A549 (cell line): ENCODE measurements around the gene PIM3. TPM values are rescaled to one million over a fixed set of nuclear protein-coding genes. Genes with fewer than 3 reads are reported as not detected.

Source experiments
- ATAC-seq, 2 experiments: fragments of 200-7000 bp in 1 of 2; fragments of >200 bp in 1 of 2; cut with Nextera tagmentation in 1 of 2; cut with Tn5 transposase in 1 of 2; 3 replicates each; pipeline versions ENCODE4 v1.8.0 to v1.9.1; 2018 to 2020; ENCODE audit warnings: mild to moderate bottlenecking in 1 of 2, moderate library complexity in 1 of 2
- CTCF ChIA-PET: fragments of 300-600 bp; sonication (Branson Sonifier 250); formaldehyde crosslinking; extraction: SDS; loops from one replicate; lab custom pipeline; 2021; ENCODE audit warnings: antibody characterized with exemption, inconsistent platforms; lab: Yijun Ruan, JAX
- POLR2A ChIA-PET: fragments of 350-600 bp; formaldehyde crosslinking; extraction: SDS; loops from one replicate; lab custom pipeline; 2021; ENCODE audit warnings: antibody characterized with exemption, inconsistent platforms; lab: Yijun Ruan, JAX
- DNase-seq, 2 experiments: peaks; one replicate each; pipeline versions ENCODE4 v3.0.0 to v3.0.0-alpha.2; 2011 to 2016; ENCODE audit warnings: low read depth in 1 of 2, low spot score in 1 of 2
- FAIRE-seq: peaks from 2 replicates; lab custom pipeline; 2011; peaks lifted over from hg19 to GRCh38; lab: Jason Lieb, UNC
- H3K27ac ChIP-seq, 2 experiments: fragments of >200 bp; sonication (Bioruptor Twin); formaldehyde crosslinking; 3 replicates each; pipeline ENCODE4 v1.5.1; 2016 to 2017
- H3K4me1 ChIP-seq: fragments of >200 bp; sonication (Bioruptor Twin); formaldehyde crosslinking; 3 replicates; pipeline ENCODE4 v1.6.1; 2016
- H3K4me2 ChIP-seq: fragments of >200 bp; sonication (Bioruptor Twin); formaldehyde crosslinking; 3 replicates; pipeline ENCODE4 v1.6.1; 2016
- H3K4me3 ChIP-seq: fragments of >200 bp; sonication (Bioruptor Twin); formaldehyde crosslinking; 3 replicates; pipeline ENCODE4 v1.5.1; 2016
- H3K9me3 ChIP-seq: fragments of >200 bp; sonication (Bioruptor Twin); formaldehyde crosslinking; 3 replicates; pipeline ENCODE4 v1.6.1; 2016
- CHD2 ChIP-seq: fragments of 150-350 bp; IDR thresholded peaks from 2 replicates; pipeline ENCODE4 v1.6.1; 2014; ENCODE audit warnings: low read length; ENCODE audit not compliant: partially characterized antibody
- FOSL2 ChIP-seq, 2 experiments: fragments of 450-650 bp in 1 of 2; fragments of >200 bp in 1 of 2; sonication (Bioruptor Twin) in 1 of 2; formaldehyde crosslinking; IDR thresholded peaks; 2 replicates each; pipeline versions ENCODE4 v1.5.0 to v1.6.1; 2016 to 2020; ENCODE audit warnings: mild to moderate bottlenecking in 1 of 2, moderate library complexity in 1 of 2
- HDAC2 ChIP-seq: fragments of 200-600 bp; sonication (generic); IDR thresholded peaks from 2 replicates; pipeline ENCODE4 v1.6.1; 2016
- HEYL ChIP-seq: fragments of 250-450 bp; sonication (Bioruptor Pico); IDR thresholded peaks from 2 replicates; pipeline ENCODE4 v1.8.0; 2021; ENCODE audit warnings: mild to moderate bottlenecking, moderate library complexity
- HOXB13 ChIP-seq: fragments of 250-450 bp; sonication (Bioruptor Pico); IDR thresholded peaks from 2 replicates; pipeline ENCODE4 v1.5.0; 2020; ENCODE audit warnings: low read depth, mild to moderate bottlenecking, moderate library complexity
- KDM5A ChIP-seq: fragments of 200-600 bp; sonication (generic); IDR thresholded peaks from 2 replicates; pipeline ENCODE4 v1.6.1; 2016; ENCODE audit warnings: antibody characterized with exemption, mild to moderate bottlenecking
- NPAS2 ChIP-seq: fragments of 250-450 bp; sonication (Bioruptor Pico); IDR thresholded peaks from 2 replicates; pipeline ENCODE4 v1.8.0; 2022; ENCODE audit warnings: mild to moderate bottlenecking, moderate library complexity, borderline replicate concordance
- NR3C1 ChIP-seq: fragments of >200 bp; sonication (Bioruptor Twin); formaldehyde crosslinking; IDR thresholded peaks from 3 replicates; pipeline ENCODE4 v1.6.1; 2017
- PHF8 ChIP-seq: fragments of 200-600 bp; sonication (generic); IDR thresholded peaks from 2 replicates; pipeline ENCODE4 v1.6.1; 2016; ENCODE audit warnings: low read depth, mild to moderate bottlenecking, antibody characterized with exemption, moderate library complexity, borderline replicate concordance
- RCOR1 ChIP-seq: fragments of 150-350 bp; IDR thresholded peaks from 2 replicates; pipeline ENCODE4 v1.6.1; 2014; ENCODE audit warnings: antibody characterized with exemption, low read length, low read depth
- RNF2 ChIP-seq: fragments of 200-600 bp; sonication (generic); IDR thresholded peaks from 2 replicates; pipeline ENCODE4 v1.6.1; 2016; ENCODE audit warnings: low read depth, mild to moderate bottlenecking, antibody characterized with exemption, moderate library complexity, borderline replicate concordance
- SREBF2 ChIP-seq: fragments of 450-650 bp; IDR thresholded peaks from 2 replicates; pipeline ENCODE4 v1.6.1; 2014; ENCODE audit warnings: mild to moderate bottlenecking, moderate library complexity
- TP53 ChIP-seq: fragments of 250-450 bp; sonication (Bioruptor Pico); IDR thresholded peaks from 2 replicates; pipeline ENCODE4 v1.5.0; 2021; ENCODE audit warnings: mild to moderate bottlenecking, moderate library complexity
- ZFP36 ChIP-seq: fragments of 450-650 bp; IDR thresholded peaks from 2 replicates; pipeline ENCODE4 v1.6.1; 2014; ENCODE audit warnings: borderline replicate concordance; ENCODE audit not compliant: partially characterized antibody
- WGBS: methylation state at CpG from one replicate; pipeline ENCODE4 v1.1.6; 2017; ENCODE audit errors: missing lambda C conversion rate; 5-methylcytosine and 5-hydroxymethylcytosine counted together
- polyA plus RNA-seq, 4 experiments: library from polyadenylated mRNA; depleted of rRNA in 3 of 4; stranded (reverse); fragments of >200 nt; fragmentation: RNase III in 1 of 4; extraction: RNeasy Plus Mini Kit Qiagen cat#74134 plus additional on column Dnase treatment in 1 of 4; gene quantifications; 2 replicates in 3 of 4; 3 replicates in 1 of 4; pipeline ENCODE4 v1.2.3, GENCODE V29; 2011 to 2017
- TF ChIP-seq, protein P1 (sequence below): fragments of 450-650 bp; IDR thresholded peaks from 2 replicates; pipeline ENCODE4 v1.6.1; 2014; ENCODE audit warnings: antibody characterized with exemption
- TF ChIP-seq, protein P2 (sequence below): fragments of 250-450 bp; sonication (Bioruptor Pico); IDR thresholded peaks from 2 replicates; pipeline ENCODE4 v1.5.0; 2020; ENCODE audit warnings: low read depth, mild to moderate bottlenecking, moderate library complexity
- TF ChIP-seq, protein P3 (sequence below): IDR thresholded peaks from 2 replicates; pipeline ENCODE4 v1.6.1; 2012; ENCODE audit warnings: low read depth, borderline replicate concordance
- TF ChIP-seq, protein P4 (sequence below): fragments of >200 bp; sonication (Bioruptor Twin); formaldehyde crosslinking; IDR thresholded peaks from 2 replicates; pipeline ENCODE4 v1.6.1; 2016

The PIM3 gene
- polyA plus RNA-seq, 2 of the 4 experiments (the other 2 are of a cell fraction) = 4.4 to 11.3 TPM

DNA sequence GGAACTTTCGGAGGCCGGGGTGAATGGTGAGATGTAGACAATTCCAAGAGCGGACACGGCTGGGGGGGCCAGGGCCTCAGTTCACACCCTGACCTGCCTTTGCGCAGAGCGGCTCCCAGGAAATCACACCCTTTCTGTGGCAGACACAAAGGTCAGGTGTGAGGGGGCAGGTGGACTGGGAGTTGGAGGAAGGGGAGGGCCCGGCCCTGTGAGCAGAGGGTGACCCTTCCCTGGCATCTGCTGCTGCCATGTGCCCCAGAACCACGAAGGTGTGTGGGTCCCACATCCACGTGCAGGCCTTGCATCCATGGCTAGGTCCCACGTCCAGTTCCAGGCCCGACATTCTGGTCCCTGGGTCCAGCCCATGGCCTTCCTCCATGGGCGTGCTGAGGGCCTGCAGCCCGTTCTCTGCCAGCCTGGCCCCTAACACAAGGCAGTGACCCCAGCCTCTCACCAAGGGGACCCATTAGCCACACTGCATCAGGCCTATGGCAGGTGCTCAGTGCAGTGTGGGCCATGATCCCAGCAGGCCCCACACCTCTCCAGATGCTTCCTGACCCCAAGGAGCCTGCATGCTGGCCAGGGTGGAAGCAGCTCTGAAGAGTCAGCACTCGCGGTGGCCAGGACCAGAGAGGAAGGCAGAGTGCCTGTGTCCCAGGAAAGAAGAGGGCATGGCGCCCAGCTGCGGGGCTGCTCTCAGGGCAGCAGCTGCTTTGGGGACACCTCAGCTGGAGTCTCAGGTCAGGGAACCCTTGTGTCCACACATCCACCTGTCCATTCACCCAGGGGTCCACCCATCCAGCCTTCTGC lies 18.9 kb upstream of the PIM3 start:
- DNase-seq (no peak), ATAC-seq (no peak), FAIRE-seq (no peak)
- ChIA-PET POLR2A (no interaction called here), CTCF (interaction anchor here (1.6 kb wide), 1 partner anchor 89 kb away, joined by 3 read pairs; no protein-coding TSS in a partner anchor)
- TF ChIP-seq ZFP36 = no peak
- no peak for TF ChIP-seq RCOR1
- TF ChIP-seq, protein P1, sequence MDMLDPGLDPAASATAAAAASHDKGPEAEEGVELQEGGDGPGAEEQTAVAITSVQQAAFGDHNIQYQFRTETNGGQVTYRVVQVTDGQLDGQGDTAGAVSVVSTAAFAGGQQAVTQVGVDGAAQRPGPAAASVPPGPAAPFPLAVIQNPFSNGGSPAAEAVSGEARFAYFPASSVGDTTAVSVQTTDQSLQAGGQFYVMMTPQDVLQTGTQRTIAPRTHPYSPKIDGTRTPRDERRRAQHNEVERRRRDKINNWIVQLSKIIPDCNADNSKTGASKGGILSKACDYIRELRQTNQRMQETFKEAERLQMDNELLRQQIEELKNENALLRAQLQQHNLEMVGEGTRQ = no peak
- no peak overlapping the region for H3K4me3 ChIP-seq
- peaks cover 18% of the 10 kb centered on the region for H3K4me1 ChIP-seq
- WGBS = 95% methylated on average over 13 of the region's 17 CpGs
- no peak overlapping the region for H3K27ac ChIP-seq
- H3K9me3 ChIP-seq = no peaks in the 10 kb centered on the region
- no peak overlapping the region for H3K4me2 ChIP-seq

DNA sequence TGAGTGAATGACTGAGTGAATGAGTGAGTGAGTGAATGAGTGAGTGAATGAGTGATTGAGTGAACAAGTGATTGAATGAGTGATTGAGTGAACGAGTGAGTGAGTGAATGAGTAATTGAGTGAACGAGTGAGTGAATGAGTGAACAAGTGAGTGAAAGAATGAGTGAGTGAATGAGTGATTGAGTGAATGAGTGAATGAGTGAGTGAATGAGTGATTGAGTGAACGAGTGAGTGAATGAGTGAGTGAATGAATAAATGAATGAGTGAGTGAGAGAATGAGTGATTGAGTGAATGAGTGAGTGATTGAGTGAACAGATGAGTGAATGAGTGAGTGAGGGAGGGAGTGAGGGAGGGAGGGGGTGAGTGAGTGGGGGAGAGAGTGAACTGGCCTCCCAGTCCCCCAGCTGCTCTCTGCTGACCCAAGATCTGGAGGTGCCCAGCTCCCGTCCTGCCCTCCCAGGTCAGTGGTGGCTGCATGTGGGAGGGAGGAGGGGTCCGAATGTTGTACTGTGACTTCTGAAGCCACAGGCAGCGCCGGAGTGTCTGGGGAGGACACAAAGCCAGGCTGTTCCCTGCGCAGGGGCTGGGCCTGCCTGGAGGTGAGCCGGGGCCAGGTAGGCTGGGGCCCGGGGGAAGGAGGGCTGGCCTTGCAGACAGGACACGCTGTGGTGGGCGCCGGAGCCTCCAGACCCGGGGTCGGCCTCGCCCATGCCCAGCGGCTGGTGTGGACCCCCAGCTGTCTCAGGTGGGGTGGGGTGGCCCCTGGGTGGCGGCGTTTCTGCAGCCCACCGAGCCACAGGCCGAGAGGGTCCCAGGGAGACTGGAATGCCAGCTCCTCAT lies 17.8 kb upstream of the PIM3 start:
- H3K4me2 ChIP-seq = peak overlapping the region; percentile 91
- peaks cover 14% of the 10 kb centered on the region; the same call in 2 of the 3 replicates for H3K4me1 ChIP-seq
- TF ChIP-seq HDAC2 = no peak
- no peak for TF ChIP-seq CHD2
- no peak for TF ChIP-seq RNF2
- TF ChIP-seq HOXB13 (CRISPR knock-in tag) = no peak
- no peak for TF ChIP-seq PHF8
- no peak for TF ChIP-seq NPAS2
- TF ChIP-seq, protein P2, sequence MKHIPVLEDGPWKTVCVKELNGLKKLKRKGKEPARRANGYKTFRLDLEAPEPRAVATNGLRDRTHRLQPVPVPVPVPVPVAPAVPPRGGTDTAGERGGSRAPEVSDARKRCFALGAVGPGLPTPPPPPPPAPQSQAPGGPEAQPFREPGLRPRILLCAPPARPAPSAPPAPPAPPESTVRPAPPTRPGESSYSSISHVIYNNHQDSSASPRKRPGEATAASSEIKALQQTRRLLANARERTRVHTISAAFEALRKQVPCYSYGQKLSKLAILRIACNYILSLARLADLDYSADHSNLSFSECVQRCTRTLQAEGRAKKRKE (CRISPR knock-in tag) = no peak
- no peak for TF ChIP-seq FOSL2 (IDR thresholded peaks at IDR 0.05)
- no peak for TF ChIP-seq FOSL2 (CRISPR knock-in tag; IDR thresholded peaks at IDR 0.05)
- TF ChIP-seq, protein P3, sequence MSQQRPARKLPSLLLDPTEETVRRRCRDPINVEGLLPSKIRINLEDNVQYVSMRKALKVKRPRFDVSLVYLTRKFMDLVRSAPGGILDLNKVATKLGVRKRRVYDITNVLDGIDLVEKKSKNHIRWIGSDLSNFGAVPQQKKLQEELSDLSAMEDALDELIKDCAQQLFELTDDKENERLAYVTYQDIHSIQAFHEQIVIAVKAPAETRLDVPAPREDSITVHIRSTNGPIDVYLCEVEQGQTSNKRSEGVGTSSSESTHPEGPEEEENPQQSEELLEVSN = no peak
- TF ChIP-seq TP53 (CRISPR knock-in tag) = no peak
- no peak for TF ChIP-seq KDM5A
- TF ChIP-seq NR3C1 = no peak
- no peak for TF ChIP-seq HEYL (CRISPR knock-in tag)
- TF ChIP-seq, protein P4, sequence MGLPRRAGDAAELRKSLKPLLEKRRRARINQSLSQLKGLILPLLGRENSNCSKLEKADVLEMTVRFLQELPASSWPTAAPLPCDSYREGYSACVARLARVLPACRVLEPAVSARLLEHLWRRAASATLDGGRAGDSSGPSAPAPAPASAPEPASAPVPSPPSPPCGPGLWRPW = no peak
- TF ChIP-seq SREBF2 = no peak
- ChIA-PET CTCF (interaction anchor here (1.3 to 1.6 kb wide), 2 partner anchors 9 to 88 kb away, joined by 3 read pairs; no protein-coding TSS in a partner anchor), POLR2A (no interaction called here)
- ATAC-seq = peak; percentile 36 to 39; a peak in 3 of 6 replicates
- peak overlapping the region; percentile 56; the same call in 1 of the 3 replicates for H3K4me3 ChIP-seq
- no peaks in the 10 kb centered on the region for H3K9me3 ChIP-seq
- DNase-seq = peak in 1 of 2 experiments; percentile 51
- H3K27ac ChIP-seq = peak overlapping the region; percentile 94 to 97; a peak in 4 of 6 replicates
- no peak for FAIRE-seq
- WGBS = 71% methylated on average over 6 of the region's 21 CpGs
